HG03439 (cell line): ENCODE measurements around the gene PNLDC1.
"Not testable (repeated sequence)": the region's sequence is repeated elsewhere in the genome, so short reads cannot be mapped to it uniquely, and the experiment has no call there.

ENCODE experiments used
- ATAC-seq: cut with Tn5 transposase; IDR thresholded peaks from one replicate; pipeline ENCODE4 v1.9.1; 2021; ENCODE audit warnings: mild to moderate bottlenecking, moderate library complexity; ENCODE audit not compliant: unreplicated experiment

Gene PNLDC1

DNA sequence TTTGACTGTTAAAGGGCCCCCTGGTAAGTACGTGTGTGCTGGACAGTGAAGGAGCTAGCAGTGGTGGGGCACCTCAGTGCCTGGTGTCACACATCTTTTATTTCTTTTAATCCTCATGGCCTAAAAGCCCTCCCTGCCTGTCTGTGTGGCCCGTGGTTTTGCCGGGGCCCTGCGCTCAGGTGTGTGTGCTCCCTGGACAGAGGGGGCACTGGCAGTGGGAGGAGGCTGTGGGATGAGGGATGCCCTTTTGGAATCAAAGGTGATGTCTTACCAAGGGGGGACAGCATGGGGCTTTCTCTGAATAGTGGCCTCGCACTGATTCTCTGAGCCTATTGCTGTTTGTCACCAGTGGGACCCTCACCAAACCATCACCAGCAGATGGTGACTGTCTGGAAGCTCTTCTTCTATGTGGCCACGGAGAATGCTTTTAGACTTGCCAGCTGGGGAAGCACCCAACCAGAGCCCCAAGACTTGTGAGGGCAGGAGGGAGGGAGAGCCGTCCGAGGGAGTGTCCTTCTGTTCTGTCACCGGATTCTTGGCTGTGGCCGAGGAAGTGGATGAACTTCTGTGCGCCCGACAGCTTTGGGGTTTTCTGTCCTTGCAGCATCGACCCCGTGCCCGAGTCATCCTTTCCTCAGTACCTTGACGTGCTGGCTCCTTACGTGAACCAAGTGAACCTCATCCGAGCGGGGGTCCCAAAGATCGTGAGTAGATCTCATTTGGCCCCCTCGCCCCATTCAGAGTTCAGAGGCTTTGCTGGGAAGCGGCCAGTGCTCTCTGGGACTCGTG lies 18.1 kb downstream of the PNLDC1 start:
- ATAC-seq = no peak

DNA sequence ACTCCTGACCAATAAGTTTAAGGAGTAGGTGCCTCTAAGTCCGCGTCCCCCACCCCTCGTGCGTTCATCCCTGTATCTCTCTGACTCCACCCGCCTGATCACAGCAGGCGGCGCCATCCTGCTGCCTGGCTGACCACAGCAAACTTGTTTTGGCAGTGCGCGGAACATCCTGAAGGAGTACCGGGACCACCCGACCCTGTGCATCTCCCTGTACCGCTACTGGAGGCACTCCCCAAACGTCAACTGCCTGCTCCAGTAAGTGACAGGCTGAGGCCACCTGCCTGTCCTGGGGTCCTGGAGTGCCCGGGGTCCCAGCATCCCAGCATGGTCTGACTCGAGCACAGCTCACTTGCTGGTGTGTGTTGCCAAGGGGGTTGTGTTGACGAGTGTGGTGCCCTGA lies 19.0 kb downstream of the PNLDC1 start:
- no peak for ATAC-seq

DNA sequence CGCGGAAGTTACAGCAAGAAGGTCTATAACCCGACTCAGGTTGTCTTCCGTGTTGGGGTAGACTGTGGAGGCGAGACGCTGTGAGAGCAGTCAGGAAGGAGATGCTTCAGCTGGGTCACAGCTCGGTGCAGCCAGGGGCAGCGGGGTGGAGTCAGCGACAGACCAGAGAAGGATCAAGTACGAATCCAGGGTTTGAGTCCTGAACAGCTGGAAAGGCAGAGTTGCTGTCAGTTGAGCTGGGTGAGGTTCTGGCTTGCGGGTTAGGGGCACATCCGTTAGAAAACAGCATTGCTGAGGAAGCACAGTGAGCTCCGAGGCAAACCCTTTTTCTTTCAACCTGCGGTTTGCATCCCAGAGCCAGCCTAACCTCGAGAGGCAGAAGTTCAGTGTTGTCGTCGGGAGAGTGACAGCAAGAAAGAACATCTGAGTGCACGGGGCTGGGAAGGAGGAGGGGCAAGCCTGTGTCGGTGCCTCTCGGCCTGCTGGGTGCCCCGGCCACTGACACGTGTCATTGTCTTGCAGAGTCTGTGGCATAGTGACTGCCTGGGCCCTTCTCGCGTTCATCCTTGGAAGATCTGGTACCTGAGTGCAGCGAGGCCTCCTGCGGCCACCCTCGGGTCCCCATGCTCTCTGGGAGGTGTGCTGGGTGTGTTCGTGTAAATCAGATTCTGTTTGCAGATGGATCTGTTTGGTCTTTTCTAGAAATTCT lies 20.0 kb downstream of the PNLDC1 start:
- ATAC-seq = no peak

DNA sequence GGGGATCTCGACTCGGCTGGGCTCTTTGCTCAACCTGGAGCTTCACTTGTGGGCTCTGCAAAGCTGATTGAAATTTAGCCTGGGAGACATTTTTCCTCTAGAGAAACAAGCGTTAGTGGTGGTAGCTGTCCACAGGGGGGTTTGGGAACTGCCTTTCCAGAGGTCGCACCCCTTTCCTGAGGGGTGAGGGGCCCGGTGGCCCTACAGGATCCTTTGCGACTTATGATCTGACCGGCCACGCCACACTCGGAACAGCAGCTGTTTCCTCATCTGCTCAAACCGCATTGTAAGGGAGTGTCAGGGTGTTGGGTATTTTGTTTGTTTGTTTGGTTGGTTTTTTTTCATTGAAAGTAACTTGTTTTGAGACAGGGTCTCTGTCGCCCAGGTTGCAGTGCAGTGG lies 21.0 kb downstream of the PNLDC1 start:
- no peak for ATAC-seq

DNA sequence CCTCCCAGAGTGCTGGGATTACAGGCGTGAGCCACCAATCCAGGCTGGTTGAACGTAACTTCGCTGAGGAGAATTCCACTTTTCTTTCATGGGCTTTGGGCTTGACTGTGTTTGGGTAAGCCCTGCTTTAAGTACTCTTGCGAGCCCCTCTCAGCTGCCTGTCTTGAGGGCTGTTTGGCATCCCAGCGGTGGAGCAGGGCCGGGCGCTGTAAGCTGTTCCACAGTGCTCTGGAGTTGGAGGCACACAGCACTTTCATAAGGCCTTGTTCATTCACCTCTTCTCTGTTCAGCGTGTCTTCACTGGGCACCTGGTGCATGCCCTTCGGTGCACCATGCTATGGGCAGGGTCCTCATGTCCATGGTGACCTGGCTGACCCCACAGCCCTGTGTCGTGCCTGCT lies 21.6 kb downstream of the PNLDC1 start:
- ATAC-seq = no peak

DNA sequence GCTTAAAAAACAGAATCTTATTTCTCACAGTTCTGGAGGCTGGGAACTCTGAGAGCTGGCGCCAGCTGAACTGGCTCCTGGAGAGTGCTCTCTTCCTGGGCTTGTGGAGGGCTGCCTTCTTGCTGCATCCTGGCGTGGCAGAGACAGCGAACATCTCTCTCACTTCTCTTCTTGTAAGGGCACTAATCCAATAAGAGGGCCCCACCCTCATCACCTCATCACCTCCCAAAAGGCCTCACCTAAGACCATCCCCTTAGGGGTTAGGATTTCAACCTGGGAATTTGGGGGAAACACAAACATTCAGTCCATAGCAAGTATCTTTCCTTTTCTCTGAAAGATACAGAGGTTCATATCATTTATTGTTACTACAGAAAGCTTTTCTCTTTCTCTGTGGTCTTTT lies 23.9 kb downstream of the PNLDC1 start:
- ATAC-seq = no peak

DNA sequence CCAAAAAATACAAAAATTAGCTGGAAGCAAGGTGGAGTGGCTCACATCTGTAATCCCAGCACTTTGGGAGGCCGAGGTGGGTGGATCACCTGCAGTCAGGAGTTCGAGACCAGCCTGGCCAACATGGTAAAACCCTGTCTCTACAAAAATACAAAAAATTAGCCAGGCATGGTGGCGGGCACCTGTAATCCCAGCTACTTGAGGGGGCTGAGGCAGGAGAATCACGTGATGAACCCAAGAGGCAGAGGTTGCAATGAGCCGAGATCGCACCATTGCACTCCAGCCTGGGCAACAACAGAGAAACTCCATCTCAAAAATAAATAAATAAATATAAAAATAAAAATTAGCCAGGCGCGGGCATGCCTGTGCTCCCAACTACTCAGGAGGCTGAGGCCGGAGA lies 24.6 kb downstream of the PNLDC1 start:
- ATAC-seq = not testable (repeated sequence)

DNA sequence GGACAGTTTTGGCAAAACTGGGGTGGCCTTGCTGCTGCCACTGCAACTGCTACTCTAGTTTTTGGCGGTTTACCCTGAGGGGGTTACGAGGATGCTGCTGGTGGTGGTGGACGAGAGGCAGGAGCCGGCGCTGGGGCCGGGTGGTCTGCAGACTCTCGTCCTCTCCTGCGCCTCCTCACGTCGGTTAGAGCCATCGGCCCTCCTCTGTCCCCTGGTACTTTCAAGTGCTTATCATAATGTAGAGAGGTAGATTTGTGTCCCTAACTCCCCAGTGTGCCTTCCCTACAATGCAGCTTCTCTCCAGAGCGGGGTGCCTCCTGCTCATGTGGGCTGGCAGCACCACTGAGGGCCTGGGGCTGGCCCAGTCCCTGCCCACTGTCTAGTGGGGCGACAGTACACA lies 25.9 kb downstream of the PNLDC1 start:
- ATAC-seq = no peak

DNA sequence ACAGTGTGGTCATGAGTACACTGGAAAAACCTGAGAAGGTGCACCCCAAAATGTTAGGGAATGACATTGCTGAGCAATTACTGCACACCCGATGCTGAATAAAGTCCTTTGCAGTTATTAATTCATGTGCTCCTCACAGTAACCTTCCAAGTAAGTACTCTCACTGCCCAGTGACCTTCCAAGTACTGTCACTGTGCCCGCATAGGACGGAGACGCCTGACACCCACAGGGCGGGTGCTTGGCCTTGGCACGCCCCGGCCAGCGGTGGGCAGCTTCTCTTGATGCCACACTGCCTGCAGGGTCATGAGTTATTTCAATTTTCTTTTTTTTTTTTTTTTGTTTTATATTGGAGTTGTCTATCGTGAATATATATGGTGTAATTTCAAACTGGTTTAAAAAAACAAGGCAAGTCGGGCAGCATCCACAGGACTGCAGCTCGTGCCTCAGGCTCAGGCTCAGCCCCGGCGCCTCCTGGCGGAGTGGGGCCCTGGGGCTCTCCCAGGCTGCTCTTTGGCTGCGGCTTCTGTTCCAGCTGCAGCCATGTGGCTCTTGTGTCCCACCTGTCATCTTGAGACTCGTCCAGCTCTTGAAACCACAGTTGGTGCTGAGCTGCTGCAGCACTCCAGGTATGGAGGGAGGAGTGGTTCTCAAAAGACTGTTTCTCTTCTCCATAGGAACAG lies 27.0 kb downstream of the PNLDC1 start:
- no peak for ATAC-seq

DNA sequence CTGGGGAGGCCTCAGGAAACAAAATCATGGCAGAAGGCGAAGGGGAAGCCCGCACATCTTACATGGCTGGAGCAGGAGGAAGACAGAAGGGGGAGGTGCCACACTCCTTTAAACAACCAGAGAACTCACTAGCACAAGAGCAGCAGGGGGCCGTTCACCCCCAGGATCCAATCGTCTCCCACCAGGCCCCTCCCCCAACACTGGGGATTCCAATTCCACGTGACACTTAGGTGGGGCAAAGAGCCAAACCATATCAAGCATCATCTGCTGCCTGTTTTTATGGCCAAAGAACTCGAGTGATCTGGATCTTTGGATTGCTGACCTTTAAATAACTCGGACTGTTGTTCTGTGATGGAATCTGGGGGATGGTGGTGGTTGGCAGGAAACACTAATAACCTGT lies 28.0 kb downstream of the PNLDC1 start:
- no peak for ATAC-seq

DNA sequence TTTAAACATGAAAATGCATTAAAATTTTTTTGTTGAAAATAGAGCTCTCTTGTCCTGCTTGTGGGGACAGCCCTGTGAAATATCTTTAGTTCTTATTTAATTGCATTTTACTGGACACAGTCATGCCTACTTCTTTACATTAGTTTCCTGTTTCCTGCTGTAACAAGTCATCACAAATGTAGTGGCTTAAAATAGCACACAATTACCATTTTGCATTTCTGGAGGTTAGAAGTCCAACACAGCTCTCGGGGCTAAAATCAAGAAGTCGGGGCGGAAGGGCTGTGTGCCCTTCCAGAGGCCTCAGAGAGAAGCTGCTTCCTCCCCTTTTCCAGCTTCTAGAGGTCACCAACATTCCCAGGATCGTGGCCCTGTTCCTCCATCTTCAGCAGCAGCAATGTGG lies 29.4 kb downstream of the PNLDC1 start:
- ATAC-seq = peak; percentile 61

DNA sequence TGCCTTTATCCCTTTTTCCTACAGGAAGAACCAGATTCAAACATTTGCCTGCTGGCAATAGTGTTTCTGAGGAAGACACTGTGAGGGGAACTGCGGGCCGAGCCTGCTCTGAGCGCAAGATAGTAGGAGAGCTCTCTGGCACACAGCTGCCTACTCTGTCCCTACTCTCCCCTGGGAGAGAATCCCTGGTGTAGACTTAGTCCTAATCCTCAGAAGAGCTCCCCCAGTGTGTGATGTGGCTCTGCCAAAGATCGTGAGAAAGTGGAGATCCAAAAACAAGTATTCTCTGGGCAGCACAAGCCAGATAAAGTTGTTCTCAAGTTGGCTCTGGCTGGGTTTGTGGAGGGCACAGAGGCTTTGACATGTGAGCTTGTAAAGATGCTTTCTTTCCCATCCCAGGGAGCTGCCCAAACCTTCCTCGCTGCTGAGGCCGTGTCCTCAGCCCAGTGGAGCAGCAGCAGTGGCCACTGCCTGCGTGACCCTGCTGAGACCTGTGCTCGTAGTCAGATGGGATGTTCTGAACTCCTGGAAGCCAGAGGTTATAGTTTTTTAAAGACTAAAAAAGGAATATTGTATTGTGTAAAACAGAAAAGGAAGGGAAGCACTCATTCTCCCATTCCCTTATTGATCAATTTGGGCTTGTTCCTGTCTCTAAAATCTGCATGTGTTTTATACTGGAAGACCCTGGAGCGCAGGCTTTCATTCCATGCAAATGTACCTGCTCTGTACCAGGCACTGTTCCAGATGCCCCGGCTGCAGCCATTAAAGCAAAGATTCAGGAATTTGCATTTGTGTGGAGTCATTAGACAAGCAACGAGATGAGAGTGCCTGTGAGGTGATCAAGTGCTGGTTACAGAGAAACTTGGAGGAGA lies 30.7 kb downstream of the PNLDC1 start:
- no peak for ATAC-seq

DNA sequence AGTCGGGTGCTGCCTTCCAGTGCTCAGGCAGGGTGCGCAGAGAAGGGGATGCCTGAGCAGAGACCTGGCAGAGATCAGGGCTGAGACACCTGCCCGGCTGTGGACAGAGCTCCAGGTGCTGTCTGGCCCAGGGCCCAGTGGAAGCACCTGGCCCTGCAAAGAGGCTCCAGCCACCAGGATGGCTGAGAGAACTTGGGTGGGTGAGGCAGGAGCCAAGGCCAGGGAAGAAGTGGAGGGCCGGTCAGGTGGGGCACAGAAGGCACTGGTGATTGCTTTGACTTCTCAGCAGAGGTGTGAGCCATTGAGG lies 31.2 kb downstream of the PNLDC1 start:
- ATAC-seq = no peak

DNA sequence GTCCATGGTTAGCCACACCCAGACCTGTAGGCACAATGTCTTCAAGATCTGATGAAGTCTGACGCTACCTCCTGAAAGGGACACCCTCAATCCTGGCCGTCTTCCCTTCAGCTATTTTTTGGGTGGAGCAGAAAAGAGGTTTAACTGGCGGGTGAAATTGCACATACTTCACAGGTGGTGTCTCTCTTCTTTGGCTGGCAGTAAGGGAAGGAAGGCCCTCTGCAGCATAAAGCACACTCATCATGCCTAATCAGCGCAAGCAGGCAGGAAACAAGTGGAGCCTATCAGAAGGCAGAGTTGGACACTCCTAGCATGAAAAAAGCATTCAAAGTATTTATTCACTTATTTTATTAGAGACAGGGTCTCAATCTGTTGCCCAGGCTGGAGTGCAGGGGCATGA lies 32.9 kb downstream of the PNLDC1 start:
- no peak for ATAC-seq

DNA sequence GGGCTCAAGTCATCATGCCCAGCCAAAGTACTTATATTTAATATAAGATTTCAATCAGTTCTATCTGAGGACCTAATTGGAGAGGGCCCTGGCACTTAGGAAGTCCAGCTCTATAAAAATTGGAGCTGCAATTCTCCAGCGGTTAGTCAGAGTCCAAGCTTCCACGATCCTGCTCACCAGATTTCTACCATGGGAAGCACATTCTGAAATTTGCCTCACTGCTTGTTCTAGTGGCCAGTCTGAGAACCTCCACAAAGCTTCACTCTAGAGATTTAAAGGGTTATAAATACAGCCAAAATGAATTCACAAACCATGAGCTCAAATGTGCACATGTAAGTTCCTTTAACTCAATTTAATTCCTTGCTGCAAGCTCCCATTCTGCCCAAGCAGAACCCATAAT lies 33.5 kb downstream of the PNLDC1 start:
- no peak for ATAC-seq

DNA sequence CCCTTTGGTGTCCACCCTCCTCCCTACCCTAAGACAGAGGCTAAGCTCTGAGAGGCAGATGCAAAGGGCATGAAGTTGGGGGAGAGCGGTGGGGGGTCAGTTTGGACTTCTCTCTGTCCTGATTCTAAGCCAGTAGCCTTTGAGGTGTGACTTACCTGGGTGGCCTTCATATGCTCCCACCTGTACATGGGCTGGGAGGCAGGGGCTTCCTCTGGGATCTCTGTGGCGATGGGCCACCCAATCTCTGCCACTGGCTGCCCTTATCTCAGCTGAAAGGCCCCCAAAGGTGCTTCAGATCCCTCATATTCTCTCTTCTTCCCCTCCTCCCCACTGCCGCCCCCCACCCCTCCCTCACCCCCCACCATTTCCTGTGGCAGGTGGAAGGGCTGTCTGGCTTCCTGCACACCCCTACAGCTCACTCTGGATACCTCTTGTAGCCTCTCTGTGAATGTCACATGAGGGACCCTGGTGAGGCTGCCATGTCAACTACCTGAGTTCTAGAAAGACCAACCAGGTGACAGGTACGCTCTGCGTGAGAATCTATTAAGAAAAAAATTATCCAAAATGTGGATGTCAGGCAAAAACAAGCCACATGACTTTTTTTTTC lies 34.0 kb downstream of the PNLDC1 start:
- ATAC-seq = no peak

DNA sequence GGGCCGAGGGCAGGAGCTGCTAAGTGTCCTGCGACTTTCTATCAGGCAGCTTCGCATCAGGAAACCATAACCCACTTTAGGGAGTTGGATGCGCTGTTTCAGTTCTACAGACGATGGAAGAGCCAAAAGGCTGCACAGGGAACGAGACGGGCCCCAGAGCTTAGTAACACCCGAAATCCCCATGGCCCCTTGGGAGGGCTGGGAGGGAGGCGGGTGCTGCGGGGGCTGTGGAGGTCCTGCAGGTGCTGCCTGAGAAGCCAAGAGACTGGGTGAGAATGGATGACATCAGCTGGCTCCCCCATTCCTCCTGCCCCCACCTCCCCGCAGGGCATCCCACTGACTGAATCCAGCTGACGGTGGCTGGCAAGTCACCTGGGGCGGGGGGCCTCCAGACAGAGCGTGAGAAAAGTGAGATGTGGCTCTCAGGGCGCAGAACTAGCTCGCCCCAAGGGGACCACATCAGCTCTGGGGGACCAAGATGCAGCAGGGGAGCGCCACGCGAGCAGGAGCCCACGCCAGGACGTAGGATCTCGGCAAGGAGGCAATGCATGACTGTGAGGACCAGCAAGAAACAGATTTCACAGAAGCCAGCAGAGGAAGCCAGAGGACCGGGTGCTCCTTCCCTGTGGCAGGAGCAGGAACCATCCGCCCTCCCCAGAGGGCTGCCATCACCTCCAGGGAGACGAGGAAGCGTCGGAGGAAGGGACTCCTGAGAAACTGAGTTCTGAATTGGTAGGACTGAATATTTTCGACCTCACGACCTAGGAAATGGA lies 36.8 kb downstream of the PNLDC1 start:
- ATAC-seq = no peak

DNA sequence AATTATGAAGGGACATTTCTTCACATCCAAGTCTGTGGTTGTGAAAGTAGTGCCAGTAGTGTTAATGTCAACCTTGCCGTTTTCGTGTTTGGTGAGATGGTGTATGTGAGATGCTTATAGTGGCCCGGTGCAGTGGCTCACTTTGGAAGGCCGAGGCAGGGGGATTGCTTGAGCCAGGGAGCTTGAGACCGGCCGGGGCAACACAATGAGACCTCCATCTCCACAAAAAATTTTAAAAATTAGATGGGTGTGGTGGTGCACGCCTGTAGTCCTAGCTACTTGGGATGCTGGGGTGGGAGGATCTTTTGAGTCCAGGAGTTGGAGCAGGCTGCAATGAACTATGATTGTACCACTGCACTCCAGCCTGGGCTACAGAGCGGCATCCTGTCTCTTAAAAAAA lies 37.4 kb downstream of the PNLDC1 start:
- no peak for ATAC-seq

DNA sequence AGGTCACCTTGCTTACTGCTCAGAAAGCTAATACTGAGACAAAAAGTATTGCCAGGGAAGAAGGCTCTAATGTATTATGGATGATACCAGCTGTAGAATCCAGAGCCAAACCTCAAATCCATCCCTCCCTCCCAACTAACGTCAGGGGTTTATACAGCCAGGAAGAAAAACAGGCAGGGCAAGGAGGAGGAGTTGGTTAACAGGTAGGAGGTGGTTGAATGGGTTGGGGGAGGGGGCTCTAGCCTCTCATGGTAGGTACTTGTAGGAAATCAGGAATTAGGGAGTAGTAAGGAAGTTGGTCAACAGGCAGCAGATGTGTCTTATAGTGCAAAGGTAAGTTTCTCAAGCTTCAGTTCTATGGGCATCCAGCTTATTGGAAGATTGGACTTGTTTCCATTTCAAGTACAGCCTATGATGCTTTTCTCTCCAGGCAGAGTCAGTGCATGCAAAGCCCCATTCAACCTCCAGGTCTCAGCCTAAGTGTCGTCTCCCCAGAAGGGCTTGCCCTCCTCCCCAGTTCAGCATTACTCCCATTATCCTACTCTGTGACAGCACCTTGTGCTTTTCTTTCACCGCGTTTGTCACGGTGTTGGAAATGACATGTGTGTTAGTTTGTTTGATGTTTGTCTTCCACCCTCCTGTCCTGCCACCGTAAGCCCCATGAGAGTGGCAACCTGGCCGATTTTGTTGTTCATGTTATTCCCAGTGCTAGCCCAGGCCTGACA lies 38.1 kb downstream of the PNLDC1 start:
- no peak for ATAC-seq
